K562 (cell line): Measurements from ENCODE around the gene FASTK. TPM values are rescaled to one million over a fixed set of nuclear protein-coding genes. Genes with fewer than 3 reads are reported as not detected.

Experiments
- CBX8 ChIP-seq: fragments of 200-600 bp; sonication (generic); IDR thresholded peaks from 2 replicates; pipeline ENCODE4 v1.6.1; 2012; ENCODE audit warnings: borderline replicate concordance, mixed run types, low read depth, mild to moderate bottlenecking, moderate library complexity, mixed read lengths, low read length, control low read depth, inconsistent platforms; ENCODE audit not compliant: poor library complexity, severe bottlenecking; ENCODE audit errors: extremely low read depth
- CREM ChIP-seq: IDR thresholded peaks from 2 replicates; pipeline ENCODE4 v1.6.1; 2014; ENCODE audit warnings: antibody characterized with exemption, low read depth
- EZH2 ChIP-seq: IDR thresholded peaks from 2 replicates; pipeline ENCODE4 v1.6.1; 2012; ENCODE audit warnings: low read depth, mild to moderate bottlenecking, inconsistent platforms, low read length, borderline replicate concordance
- FOXA1 ChIP-seq: fragments of 450-650 bp; IDR thresholded peaks from 2 replicates; pipeline ENCODE4 v1.6.1; 2016; ENCODE audit warnings: mild to moderate bottlenecking, borderline replicate concordance
- HMGN3 ChIP-seq: IDR thresholded peaks from 2 replicates; pipeline ENCODE4 v1.6.1; 2011; ENCODE audit warnings: borderline replicate concordance, low read depth, mild to moderate bottlenecking, mixed read lengths, low read length; ENCODE audit not compliant: insufficient read length; ENCODE audit errors: extremely low read depth
- PHF20 ChIP-seq: fragments of 450-650 bp; IDR thresholded peaks from 2 replicates; pipeline ENCODE4 v1.6.1; 2018; ENCODE audit not compliant: partially characterized antibody
- PTTG1 ChIP-seq: fragments of 450-650 bp; IDR thresholded peaks from 2 replicates; pipeline ENCODE4 v1.6.1; 2016; ENCODE audit warnings: low read depth, mild to moderate bottlenecking, missing genetic modification characterization, missing compliant biosample characterization
- SIX5 ChIP-seq, 2 experiments: IDR thresholded peaks; 2 replicates each; pipeline ENCODE4 v1.6.1; 2011; ENCODE audit warnings: low read length in 2 of 2, borderline replicate concordance in 1 of 2, low read depth in 1 of 2, mild to moderate bottlenecking in 1 of 2, moderate library complexity in 1 of 2; ENCODE audit not compliant: insufficient read depth in 1 of 2
- SMAD3 ChIP-seq: fragments of 450-650 bp; formaldehyde crosslinking; conservative IDR thresholded peaks from 2 replicates; pipeline ENCODE4 v1.4.0; 2020; ENCODE audit warnings: mild to moderate bottlenecking
- SOX6 ChIP-seq: fragments of 450-650 bp; IDR thresholded peaks from 2 replicates; pipeline ENCODE4 v1.6.1; 2014; ENCODE audit warnings: mild to moderate bottlenecking
- STAT5B ChIP-seq: fragments of 250-450 bp; sonication (Bioruptor Pico); IDR thresholded peaks from 2 replicates; pipeline ENCODE4 v1.8.0; 2021; ENCODE audit warnings: mild to moderate bottlenecking, inconsistent platforms
- TEAD4 ChIP-seq, 2 experiments: sonication (generic) in 1 of 2; formaldehyde crosslinking in 1 of 2; IDR thresholded peaks; 2 replicates each; pipeline versions ENCODE4 v1.6.1 to v1.8.0; 2012 to 2022; ENCODE audit warnings: borderline replicate concordance in 1 of 2, inconsistent platforms in 1 of 2, low read length in 1 of 2, mild to moderate bottlenecking in 1 of 2, missing genetic modification reagents in 1 of 2
- THAP12 ChIP-seq: fragments of 250-450 bp; sonication (Bioruptor Pico); IDR thresholded peaks from 2 replicates; pipeline ENCODE4 v1.9.0; 2021; ENCODE audit warnings: mild to moderate bottlenecking, inconsistent platforms
- USF1 ChIP-seq: sonication (generic); formaldehyde crosslinking; IDR thresholded peaks from 2 replicates; pipeline ENCODE4 v1.9.0; 2022; ENCODE audit warnings: mild to moderate bottlenecking, missing genetic modification reagents
- ZNF217 ChIP-seq: sonication (generic); formaldehyde crosslinking; IDR thresholded peaks from 2 replicates; pipeline ENCODE4 v1.8.0; 2022; ENCODE audit warnings: mild to moderate bottlenecking, missing genetic modification reagents
- ZNF395 ChIP-seq: fragments of 200-800 bp; sonication (Bioruptor generic); IDR thresholded peaks from 2 replicates; pipeline ENCODE4 v1.6.1; 2017; ENCODE audit warnings: missing genetic modification characterization, missing compliant biosample characterization
- ZNF507 ChIP-seq: conservative IDR thresholded peaks from 2 replicates; pipeline ENCODE4 v1.6.1; 2017; ENCODE audit warnings: missing genetic modification characterization, missing compliant biosample characterization
- ZNF696 ChIP-seq: fragments of 250-450 bp; sonication (Bioruptor Pico); conservative IDR thresholded peaks from 2 replicates; pipeline ENCODE4 v1.4.0; 2020; ENCODE audit warnings: mild to moderate bottlenecking, moderate library complexity
- ZNF740 ChIP-seq, 3 experiments: fragments of 200-800 bp in 1 of 3; sonication (Bioruptor generic) in 1 of 3; sonication (generic) in 1 of 3; formaldehyde crosslinking in 1 of 3; IDR thresholded peaks; 2 replicates each; pipeline versions ENCODE4 v1.6.1 to v1.8.0; 2016 to 2022; ENCODE audit warnings: mild to moderate bottlenecking in 2 of 3, missing compliant biosample characterization in 2 of 3, missing genetic modification characterization in 2 of 3, missing genetic modification reagents in 1 of 3
- ZNF79 ChIP-seq: fragments of 250-450 bp; sonication (Bioruptor Pico); IDR thresholded peaks from 2 replicates; pipeline ENCODE4 v1.4.0; 2020; ENCODE audit warnings: low read depth, mild to moderate bottlenecking, moderate library complexity
- polyA plus RNA-seq, 8 experiments: library from polyadenylated mRNA; depleted of rRNA in 4 of 8; stranded (reverse) in 5 of 8; unstranded in 3 of 8; fragments of >200 nt; fragmentation: Nextera tagmentation in 2 of 8; fragmentation: Illumina TruSeq in 1 of 8; extraction: Ambion mirVana in 2 of 8; extraction: Trizol in 1 of 8; gene quantifications; 2 replicates each; pipeline versions ENCODE4 v1.2.1 to v1.2.3, GENCODE V29; 2011 to 2014; ENCODE audit warnings: inconsistent platforms in 1 of 8, missing spikeins in 1 of 8
- total RNA-seq, 7 experiments: library from RNA; depleted of rRNA in 6 of 7; stranded (reverse); fragments of >200 nt in 6 of 7; fragmentation: Illumina TruSeq in 2 of 7; extraction: Trizol in 2 of 7; gene quantifications; 2 replicates each; pipeline versions ENCODE4 v1.2.1 to v1.2.3, GENCODE V29; 2011 to 2021; ENCODE audit warnings: low replicate concordance in 1 of 7

Gene FASTK
- total and polyA plus RNA-seq, 9 of the 15 experiments (the other 6 are each of a cell fraction or from before 2014, with no cell fraction given), result 0.51 to 150 (median 48.2) TPM

GRCh38 chr7:151082141-151083070 is 1.8 kb upstream of the FASTK start (continued):
- TF ChIP-seq ZNF507 (tag), result no peak
- 0 out of 2 replicates have a peak, but pooled peaks have one; percentile 18 for TF ChIP-seq THAP12 (CRISPR knock-in tag)
- TF ChIP-seq CBX8, result no peak
- TF ChIP-seq ZNF740 (CRISPR knock-in tag; IDR thresholded peaks at IDR 0.05), result no peak
- TF ChIP-seq ZNF740 (tag; IDR thresholded peaks at IDR 0.05), result no peak
- TF ChIP-seq EZH2, result no peak
- TF ChIP-seq ZNF395 (CRISPR knock-in tag), result peak; percentile 20; the same call in 1 of the 2 replicates
- TF ChIP-seq SOX6, result no peak
- TF ChIP-seq FOXA1, result no peak
- TF ChIP-seq STAT5B (CRISPR knock-in tag), result no peak
- peak; percentile 19 for TF ChIP-seq TEAD4 (IDR thresholded peaks at IDR 0.05; ENCODE audit: low read length)
- no peak for TF ChIP-seq TEAD4 (CRISPR knock-in tag; IDR thresholded peaks at IDR 0.05; ENCODE audit: borderline replicate concordance)
- peak; percentile 81 for TF ChIP-seq HMGN3
- TF ChIP-seq PTTG1 (tag), result no peak
- TF ChIP-seq ZNF217 (CRISPR knock-in tag), result no peak
- no peak; the same call in 1 of the 2 replicates for TF ChIP-seq CREM
- no peak for TF ChIP-seq ZNF696 (CRISPR knock-in tag)
- no peak for TF ChIP-seq USF1 (CRISPR knock-in tag)
- TF ChIP-seq PHF20, result no peak
- TF ChIP-seq SIX5 (IDR thresholded peaks at IDR 0.05; ENCODE audit: borderline replicate concordance in 1 of 2, insufficient read depth in 1 of 2, low read depth in 1 of 2, low read length in 2 of 2), result no peak
- no peak for TF ChIP-seq ZNF79 (CRISPR knock-in tag)
- no peak for TF ChIP-seq SMAD3 (CRISPR knock-in tag)
